Measurements from ENCODE around the gene COPZ2. TPM values are rescaled to one million over a fixed set of nuclear protein-coding genes. Genes with fewer than 3 reads are reported as not detected.
"Not testable (repeated sequence)": the region's sequence is repeated elsewhere in the genome, so short reads cannot be mapped to it uniquely, and the experiment has no call there.

The COPZ2 gene
- total RNA-seq, 2 experiments from 2014 or later = 5.1 to 5.5 TPM

- CTCF ChIA-PET = interaction anchor here (1.0 to 10.9 kb wide), 11 partner anchors 9 to 546 kb away, joined by 3 to 113 read pairs (median 6); no protein-coding TSS in a partner anchor
- DNase-seq = peak; percentile 29
Measured at GRCh38 chr17:48047113-48047740, 9.6 kb upstream of the COPZ2 start.

GRCh38 chr17:48046296-48046695, 8.7 kb upstream of the COPZ2 start:
- POLR2A ChIA-PET = interaction anchor here (0.7 to 3.9 kb wide), 3 partner anchors 9 to 61 kb away, joined by 3 to 17 read pairs (median 3); partner anchors contain the start of genes COPZ2 and SNX11
- Mint-ChIP-seq H3K27ac (peak overlapping the region; percentile 95), H3K27me3 (ENCODE audit: low read depth) (peaks cover under 1% of the 10 kb centered on the region), H3K9me3 (ENCODE audit: insufficient read depth) (no peaks in the 10 kb centered on the region), H3K4me1 (ENCODE audit: low read depth) (peaks cover 46% of the 10 kb centered on the region), H3K4me3 (peak overlapping the region; percentile 97), H3K36me3 (ENCODE audit: low read depth) (peaks cover 23% of the 10 kb centered on the region)
- ATAC-seq (no peak), DNase-seq (no peak)
- CTCF ChIA-PET = interaction anchor here (1.0 to 10.9 kb wide), 7 partner anchors 8 to 83 kb away, joined by 3 to 113 read pairs (median 7); no protein-coding TSS in a partner anchor

More at GRCh38 chr17:48047113-48047740, 9.6 kb upstream of the COPZ2 start:
- no peaks in the 10 kb centered on the region for H3K9me3 Mint-ChIP-seq (ENCODE audit: insufficient read depth)
- no peaks in the 10 kb centered on the region for H3K27me3 Mint-ChIP-seq (ENCODE audit: low read depth)
- POLR2A ChIA-PET = interaction anchor here (0.6 to 3.9 kb wide), 11 partner anchors 9 to 398 kb away, joined by 3 to 17 read pairs (median 4); partner anchors contain the start of genes SNX11 and SP2
- peaks cover 30% of the 10 kb centered on the region for H3K36me3 Mint-ChIP-seq (ENCODE audit: low read depth)
- ATAC-seq = no peak
- H3K4me1 Mint-ChIP-seq (ENCODE audit: low read depth) = peaks cover 52% of the 10 kb centered on the region
- peak overlapping the region; percentile 95 for H3K27ac Mint-ChIP-seq
- peak overlapping the region; percentile 97 for H3K4me3 Mint-ChIP-seq

GRCh38 chr17:48045316-48046001, 7.9 kb upstream of the COPZ2 start:
- no peak for DNase-seq
- Mint-ChIP-seq H3K36me3 (ENCODE audit: low read depth) (peaks cover 15% of the 10 kb centered on the region), H3K27ac (peak overlapping the region; percentile 10), H3K27me3 (ENCODE audit: low read depth) (peaks cover 2% of the 10 kb centered on the region), H3K4me1 (ENCODE audit: low read depth) (peaks cover 38% of the 10 kb centered on the region), H3K9me3 (ENCODE audit: insufficient read depth) (no peaks in the 10 kb centered on the region), H3K4me3 (peak overlapping the region; percentile 32)
- ChIA-PET CTCF (interaction anchor here (1.1 to 10.9 kb wide), 5 partner anchors 9 to 29 kb away, joined by 4 to 113 read pairs (median 24); no protein-coding TSS in a partner anchor), POLR2A (interaction anchor here (0.7 kb wide), 1 partner anchor 8 kb away, joined by 3 read pairs; the partner anchor contains the start of gene COPZ2)
- no peak for ATAC-seq

- DNase-seq = no peak
- CTCF ChIA-PET = interaction anchor here (1.1 to 10.9 kb wide), 3 partner anchors 18 to 30 kb away, joined by 4 to 113 read pairs (median 24); no protein-coding TSS in a partner anchor
- H3K9me3 Mint-ChIP-seq (ENCODE audit: insufficient read depth) = no peaks in the 10 kb centered on the region
- ATAC-seq = no peak
- H3K4me3 Mint-ChIP-seq = no peak overlapping the region
- no peak overlapping the region for H3K27ac Mint-ChIP-seq
- H3K27me3 Mint-ChIP-seq (ENCODE audit: low read depth) = peaks cover 2% of the 10 kb centered on the region
- peaks cover 32% of the 10 kb centered on the region for H3K4me1 Mint-ChIP-seq (ENCODE audit: low read depth)
- POLR2A ChIA-PET = no interaction called here
- H3K36me3 Mint-ChIP-seq (ENCODE audit: low read depth) = peaks cover 11% of the 10 kb centered on the region
Measured at GRCh38 chr17:48044851-48045250, 7.3 kb upstream of the COPZ2 start.

- Mint-ChIP-seq H3K4me3 (no peak overlapping the region), H3K36me3 (ENCODE audit: low read depth) (peaks cover 6% of the 10 kb centered on the region), H3K4me1 (ENCODE audit: low read depth) (peaks cover 25% of the 10 kb centered on the region), H3K27ac (no peak overlapping the region), H3K27me3 (ENCODE audit: low read depth) (peaks cover 14% of the 10 kb centered on the region), H3K9me3 (ENCODE audit: insufficient read depth) (no peaks in the 10 kb centered on the region)
- ChIA-PET POLR2A (interaction anchor here (0.6 kb wide), 1 partner anchor 25 kb away, joined by 3 read pairs; no protein-coding TSS in a partner anchor), CTCF (interaction anchor here (0.5 to 10.9 kb wide), 10 partner anchors 16 to 836 kb away, joined by 3 to 113 read pairs (median 3); partner anchors contain the start of gene CDK5RAP3)
- DNase-seq = no peak
- no peak for ATAC-seq
Measured at GRCh38 chr17:48043176-48043575, 5.6 kb upstream of the COPZ2 start.

- Mint-ChIP-seq H3K36me3 (ENCODE audit: low read depth) (no peaks in the 10 kb centered on the region), H3K27ac (no peak overlapping the region), H3K4me1 (ENCODE audit: low read depth) (peaks cover 18% of the 10 kb centered on the region), H3K9me3 (ENCODE audit: insufficient read depth) (no peaks in the 10 kb centered on the region), H3K27me3 (ENCODE audit: low read depth) (peaks cover 28% of the 10 kb centered on the region), H3K4me3 (no peak overlapping the region)
- ATAC-seq = no peak
- ChIA-PET CTCF (interaction anchor here (0.8 to 5.7 kb wide), 4 partner anchors 8 to 41 kb away, joined by 3 to 42 read pairs (median 4); no protein-coding TSS in a partner anchor), POLR2A (no interaction called here)
- DNase-seq = no peak
Measured at GRCh38 chr17:48038687-48039086, 1.1 kb upstream of the COPZ2 start.

- DNase-seq (no peak), ATAC-seq (peak; percentile 4)
- ChIA-PET POLR2A (interaction anchor here (0.9 kb wide), 1 partner anchor 8 kb away, joined by 3 read pairs; no protein-coding TSS in a partner anchor), CTCF (interaction anchor here (0.8 to 5.7 kb wide), 7 partner anchors 9 to 59 kb away, joined by 3 to 42 read pairs (median 3); no protein-coding TSS in a partner anchor)
- Mint-ChIP-seq H3K4me3 (peak overlapping the region; percentile 69), H3K4me1 (ENCODE audit: low read depth) (peaks cover 18% of the 10 kb centered on the region), H3K27me3 (ENCODE audit: low read depth) (peaks cover 33% of the 10 kb centered on the region), H3K36me3 (ENCODE audit: low read depth) (no peaks in the 10 kb centered on the region), H3K9me3 (ENCODE audit: insufficient read depth) (no peaks in the 10 kb centered on the region), H3K27ac (peak overlapping the region; percentile 53)
Measured at GRCh38 chr17:48037838-48038323, 284 bp upstream of the COPZ2 start.

GRCh38 chr17:48036693-48037035, 933 bp downstream of the COPZ2 start:
- ChIA-PET CTCF (interaction anchor here (1.0 to 5.7 kb wide), 14 partner anchors 10 to 77 kb away, joined by 3 to 42 read pairs (median 6); no protein-coding TSS in a partner anchor), POLR2A (interaction anchor here (1.0 to 1.8 kb wide), 3 partner anchors 11 to 67 kb away, joined by 3 to 5 read pairs (median 3); no protein-coding TSS in a partner anchor)
- no peak for DNase-seq
- H3K9me3 Mint-ChIP-seq (ENCODE audit: insufficient read depth) = no peaks in the 10 kb centered on the region
- no peak for ATAC-seq
- H3K27me3 Mint-ChIP-seq (ENCODE audit: low read depth) = peaks cover 39% of the 10 kb centered on the region
- H3K27ac Mint-ChIP-seq = no peak overlapping the region
- H3K36me3 Mint-ChIP-seq (ENCODE audit: low read depth) = no peaks in the 10 kb centered on the region
- peaks cover 13% of the 10 kb centered on the region for H3K4me1 Mint-ChIP-seq (ENCODE audit: low read depth)
- peak overlapping the region; percentile 76 for H3K4me3 Mint-ChIP-seq

- Mint-ChIP-seq H3K4me1 (ENCODE audit: low read depth) (peaks cover 12% of the 10 kb centered on the region), H3K27me3 (ENCODE audit: low read depth) (peaks cover 39% of the 10 kb centered on the region)
- H3K36me3 Mint-ChIP-seq (ENCODE audit: low read depth); H3K27ac Mint-ChIP-seq; DNase-seq; H3K9me3 Mint-ChIP-seq (ENCODE audit: insufficient read depth); POLR2A ChIA-PET; ATAC-seq; H3K4me3 Mint-ChIP-seq: not testable (repeated sequence)
- CTCF ChIA-PET = interaction anchor here (2.3 to 5.7 kb wide), 2 partner anchors 8 to 41 kb away, joined by 14 to 42 read pairs; no protein-coding TSS in a partner anchor
Measured at GRCh38 chr17:48034734-48035133, 2.9 kb downstream of the COPZ2 start.

GRCh38 chr17:48031966-48032365, 5.6 kb downstream of the COPZ2 start:
- ChIA-PET POLR2A (interaction anchor here (0.6 kb wide), 1 partner anchor 42 kb away, joined by 3 read pairs; no protein-coding TSS in a partner anchor), CTCF (interaction anchor here (0.8 to 1.0 kb wide), 2 partner anchors 36 to 48 kb away, joined by 3 read pairs; no protein-coding TSS in a partner anchor)
- peaks cover 2% of the 10 kb centered on the region for H3K4me1 Mint-ChIP-seq (ENCODE audit: low read depth)
- ATAC-seq = no peak
- peaks cover 23% of the 10 kb centered on the region for H3K27me3 Mint-ChIP-seq (ENCODE audit: low read depth)
- no peaks in the 10 kb centered on the region for H3K36me3 Mint-ChIP-seq (ENCODE audit: low read depth)
- H3K4me3 Mint-ChIP-seq = no peak overlapping the region
- no peak overlapping the region for H3K27ac Mint-ChIP-seq
- DNase-seq = no peak
- no peaks in the 10 kb centered on the region for H3K9me3 Mint-ChIP-seq (ENCODE audit: insufficient read depth)

- ChIA-PET POLR2A (interaction anchor here (0.7 to 0.9 kb wide), 3 partner anchors 16 to 18 kb away, joined by 3 read pairs; partner anchors contain the start of gene NFE2L1), CTCF (interaction anchor here (0.7 to 1.6 kb wide), 7 partner anchors 12 to 102 kb away, joined by 3 to 7 read pairs (median 4); partner anchors contain the start of genes NFE2L1 and SNX11)
- H3K4me3 Mint-ChIP-seq = no peak overlapping the region
- H3K27me3 Mint-ChIP-seq (ENCODE audit: low read depth) = peaks cover 16% of the 10 kb centered on the region
- no peaks in the 10 kb centered on the region for H3K9me3 Mint-ChIP-seq (ENCODE audit: insufficient read depth)
- H3K4me1 Mint-ChIP-seq (ENCODE audit: low read depth) = peaks cover 11% of the 10 kb centered on the region
- ATAC-seq (no peak), DNase-seq (no peak)
- H3K36me3 Mint-ChIP-seq (ENCODE audit: low read depth) = no peaks in the 10 kb centered on the region
- H3K27ac Mint-ChIP-seq = no peak overlapping the region
Measured at GRCh38 chr17:48030531-48030930, 7.1 kb downstream of the COPZ2 start.

Measured in activated CD8-positive, alpha-beta T cell treated with anti-CD3 and anti-CD28 coated beads, Interleukin-2, amount 10 ng/mL, durations not matched to agents 7 days and 5 days (primary cell).